GM18499 (cell line): ENCODE results near the gene IQCE.

ENCODE experiments used
- ATAC-seq: cut with Tn5 transposase; IDR thresholded peaks from one replicate; pipeline ENCODE4 v1.9.1; 2021; ENCODE audit warnings: moderate number of reproducible peaks; ENCODE audit not compliant: insufficient read depth, unreplicated experiment

IQCE gene

DNA sequence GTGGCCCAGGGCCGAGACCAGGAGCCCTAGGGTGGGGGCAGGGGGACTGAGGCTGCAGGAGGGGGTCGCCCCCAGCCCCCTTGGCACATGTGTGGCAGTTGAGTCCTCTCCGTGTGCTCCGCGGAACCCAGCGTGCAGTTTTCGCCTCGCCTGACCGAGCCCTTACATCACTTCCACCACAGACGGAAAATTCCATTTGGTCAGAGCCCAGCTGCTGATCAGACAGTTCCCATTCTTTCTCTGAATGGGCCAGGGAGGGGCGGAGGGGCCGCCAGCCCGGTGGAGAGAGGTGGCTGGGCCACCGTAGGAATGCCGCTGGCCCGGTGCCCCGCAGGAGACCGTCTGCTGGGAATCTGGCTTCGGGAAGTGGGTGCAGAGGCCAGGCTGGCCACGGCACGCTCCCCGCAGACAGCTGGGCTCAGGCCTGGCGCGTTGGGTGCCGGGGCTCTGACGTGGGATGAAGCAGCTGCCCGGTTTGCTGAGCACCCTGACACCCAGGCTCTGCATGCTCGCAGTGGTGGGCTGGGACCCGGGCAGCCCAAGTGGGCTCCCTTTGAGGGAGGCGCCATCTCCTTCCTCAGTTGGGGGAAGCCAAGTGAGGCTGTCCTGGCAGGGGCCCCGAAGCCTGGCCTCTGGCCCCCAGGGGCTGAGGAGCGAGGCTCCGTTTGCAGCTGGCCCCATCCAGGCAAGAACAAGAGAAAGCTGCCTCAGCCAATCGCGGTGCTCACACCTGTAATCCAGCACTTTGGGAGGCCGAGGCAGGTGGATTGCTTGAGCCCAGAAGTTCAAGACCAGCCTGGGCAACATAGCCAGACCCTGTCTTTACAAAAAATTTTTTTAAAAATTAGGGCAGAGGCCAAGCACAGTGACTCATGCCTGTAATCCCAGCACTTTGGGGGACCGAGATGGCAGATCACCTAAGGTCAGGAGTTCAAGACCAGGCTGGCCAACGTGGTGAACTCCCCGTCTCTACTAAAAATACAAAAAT, 82.9 kb downstream of the IQCE start:
- ATAC-seq: no peak

DNA sequence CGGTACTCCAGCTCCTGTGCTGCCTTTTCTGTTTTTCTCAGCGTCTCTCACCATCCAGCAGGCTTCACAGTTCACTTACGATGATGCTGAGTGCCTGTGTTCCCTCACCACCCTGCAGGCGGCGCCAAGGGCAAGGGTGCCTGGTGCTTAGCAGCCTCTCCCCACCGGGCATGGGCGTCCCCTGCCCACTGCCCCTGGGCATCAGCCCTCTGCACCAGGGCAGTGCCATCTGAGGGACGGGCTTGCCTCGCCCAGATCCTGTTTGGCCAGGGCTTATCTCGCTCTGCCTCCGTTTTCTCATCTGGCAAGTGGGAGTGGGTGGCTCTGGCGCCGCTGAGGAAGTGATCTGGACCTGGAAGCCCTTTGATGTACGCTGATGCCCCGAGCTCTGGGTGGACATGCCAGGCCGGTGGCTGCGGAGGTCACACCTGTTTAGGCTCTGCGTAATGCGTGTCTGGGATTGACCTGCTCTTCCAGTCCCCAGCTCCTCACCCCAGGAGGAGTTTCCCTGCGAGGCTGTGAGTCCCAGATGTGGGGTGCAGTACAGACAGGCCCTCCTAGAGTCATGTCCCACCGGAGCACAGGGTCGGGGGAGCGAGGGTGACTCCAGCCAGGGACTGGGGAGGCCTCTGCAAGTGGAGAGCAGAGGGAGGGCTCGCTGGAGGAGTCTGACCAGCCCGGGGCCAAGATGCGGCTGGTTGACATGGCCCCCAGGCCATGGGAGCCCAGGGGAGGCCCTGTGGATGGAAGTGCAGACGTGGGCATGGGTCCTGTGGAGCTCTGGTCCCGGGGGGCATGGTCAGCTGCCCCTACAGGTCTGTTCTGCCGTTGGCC, 84.8 kb downstream of the IQCE start:
- ATAC-seq: no peak

- no peak for ATAC-seq
These were observed 85.4 kb downstream of the IQCE start for GRCh38 chr7:2644220-2644561.

GRCh38 chr7:2644562-2645273, 85.9 kb downstream of the IQCE start:
- ATAC-seq: no peak

DNA sequence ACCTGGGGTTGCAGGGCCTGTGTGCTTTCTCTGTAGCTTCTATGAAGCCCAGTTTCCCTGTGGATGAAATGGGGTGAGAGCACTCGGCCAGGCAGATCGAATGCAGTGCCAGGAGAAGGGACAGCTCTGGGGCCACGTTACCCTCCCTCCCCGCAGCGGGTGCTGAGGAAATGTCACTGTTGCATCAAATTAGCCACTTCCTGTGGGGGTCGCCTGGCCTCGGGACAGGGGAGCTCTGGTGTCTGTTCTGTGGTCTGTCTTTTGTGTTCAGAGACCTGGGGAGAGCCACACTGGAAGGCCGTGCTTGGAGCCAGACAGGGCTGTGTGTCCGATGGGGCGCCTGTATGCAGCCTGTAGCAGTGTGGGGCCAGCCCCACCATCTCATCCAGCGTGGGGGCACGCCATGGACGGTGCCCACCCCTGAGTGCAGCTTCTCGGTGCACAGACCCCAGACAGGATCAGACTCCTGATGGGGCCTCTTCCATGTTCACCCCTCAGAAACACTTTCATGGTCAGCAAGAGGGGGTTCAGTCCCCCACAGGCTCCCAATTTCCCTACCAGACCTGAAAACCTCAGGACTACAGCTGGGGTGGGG, 86.6 kb downstream of the IQCE start:
- ATAC-seq: no peak

- ATAC-seq: no peak
These were observed 87.5 kb downstream of the IQCE start for GRCh38 chr7:2646336-2646679.

DNA sequence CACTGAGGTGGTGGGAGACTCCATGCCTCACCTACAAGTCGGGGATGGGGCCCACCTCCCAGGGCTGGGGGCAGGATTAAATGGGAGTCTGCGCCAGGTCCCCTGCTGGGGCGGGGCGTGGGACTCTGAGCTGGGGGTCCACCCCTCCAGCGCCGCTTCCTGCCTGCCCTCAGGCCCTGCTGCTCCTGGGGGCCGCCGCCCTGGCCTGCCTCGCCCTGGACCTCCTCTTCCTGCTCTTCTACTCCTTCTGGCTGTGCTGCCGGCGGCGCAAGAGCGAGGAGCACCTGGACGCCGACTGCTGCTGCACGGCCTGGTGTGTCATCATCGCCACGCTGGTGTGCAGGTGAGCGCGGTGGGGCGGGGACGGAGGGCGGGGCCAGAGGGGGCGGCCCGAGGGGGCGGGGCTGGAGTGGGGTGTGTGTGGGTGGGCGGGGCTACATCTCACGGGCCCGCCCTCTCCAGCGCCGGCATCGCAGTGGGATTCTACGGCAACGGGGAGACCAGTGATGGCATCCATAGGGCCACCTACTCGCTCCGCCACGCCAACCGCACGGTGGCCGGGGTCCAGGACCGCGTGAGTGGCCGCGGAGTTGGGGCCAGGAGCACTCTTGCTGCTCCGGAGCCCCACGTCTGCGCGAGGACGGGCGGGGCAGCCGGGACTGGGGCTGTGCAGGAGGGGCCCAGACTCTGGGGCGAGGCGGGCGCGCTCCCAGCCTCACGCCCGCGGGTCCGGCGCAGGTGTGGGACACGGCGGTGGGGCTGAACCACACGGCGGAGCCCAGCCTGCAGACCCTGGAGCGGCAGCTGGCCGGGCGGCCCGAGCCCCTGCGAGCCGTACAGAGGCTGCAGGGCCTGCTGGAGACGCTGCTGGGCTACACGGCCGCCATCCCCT, 88.1 kb downstream of the IQCE start:
- ATAC-seq: no peak

DNA sequence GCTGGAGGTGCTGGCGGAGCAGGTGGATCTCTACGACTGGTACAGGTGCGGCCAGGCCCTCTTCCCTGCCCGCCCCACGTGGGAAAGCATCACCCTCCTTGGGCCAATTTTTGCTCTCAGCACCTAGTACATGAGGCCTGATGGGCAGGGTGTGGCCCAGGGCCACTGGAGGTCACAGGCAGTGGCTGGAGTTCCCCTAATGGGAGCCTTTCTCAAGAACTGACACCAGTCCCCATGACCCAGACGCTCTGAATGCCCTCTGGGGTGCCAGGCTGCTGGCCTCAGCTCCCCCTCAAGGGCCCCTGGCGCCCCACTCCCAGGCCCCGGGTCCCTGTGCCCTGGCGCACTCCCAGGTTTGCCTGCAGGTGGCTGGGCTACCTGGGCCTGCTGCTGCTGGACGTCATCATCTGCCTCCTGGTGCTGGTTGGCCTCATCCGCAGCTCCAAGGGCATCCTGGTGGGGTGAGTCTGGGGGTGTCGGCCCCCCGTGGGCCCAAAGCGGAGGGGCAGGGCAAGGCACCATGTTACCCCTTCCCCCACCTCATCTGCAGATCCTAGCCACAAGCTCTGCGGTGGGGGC, 88.9 kb downstream of the IQCE start:
- no peak for ATAC-seq

DNA sequence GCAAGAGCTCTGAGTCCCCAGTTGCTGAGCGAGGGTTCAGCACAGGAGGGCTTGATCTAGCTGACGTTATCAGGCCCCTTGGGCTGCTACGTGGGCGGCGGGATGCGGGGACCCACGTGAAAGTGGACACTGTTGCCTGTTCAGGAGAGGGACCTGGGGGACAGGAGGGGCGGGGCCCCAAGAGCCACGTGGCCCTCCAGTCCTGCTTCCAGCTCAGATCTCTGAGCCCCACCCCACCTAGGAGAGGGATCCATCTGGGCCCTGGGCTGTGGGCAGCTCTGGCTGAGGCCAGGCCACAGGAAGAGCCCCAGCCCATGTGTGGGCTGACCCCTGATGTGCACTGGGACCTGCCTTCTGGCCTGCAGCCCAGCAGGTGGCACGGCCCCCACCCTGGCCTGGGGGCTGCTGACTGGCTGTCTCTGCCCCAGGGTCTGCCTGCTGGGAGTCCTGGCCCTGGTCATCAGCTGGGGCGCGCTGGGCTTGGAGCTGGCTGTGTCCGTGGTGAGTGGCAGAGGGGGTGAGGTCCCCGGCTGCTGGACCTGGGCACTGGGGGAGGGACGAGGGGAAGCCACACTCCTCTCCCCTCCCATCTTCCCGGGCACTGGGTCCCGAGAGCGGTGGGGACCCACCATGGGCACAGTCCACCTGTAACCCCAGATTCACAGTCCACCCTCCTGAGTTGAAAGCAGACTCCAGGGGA, 90.5 kb downstream of the IQCE start:
- no peak for ATAC-seq

DNA sequence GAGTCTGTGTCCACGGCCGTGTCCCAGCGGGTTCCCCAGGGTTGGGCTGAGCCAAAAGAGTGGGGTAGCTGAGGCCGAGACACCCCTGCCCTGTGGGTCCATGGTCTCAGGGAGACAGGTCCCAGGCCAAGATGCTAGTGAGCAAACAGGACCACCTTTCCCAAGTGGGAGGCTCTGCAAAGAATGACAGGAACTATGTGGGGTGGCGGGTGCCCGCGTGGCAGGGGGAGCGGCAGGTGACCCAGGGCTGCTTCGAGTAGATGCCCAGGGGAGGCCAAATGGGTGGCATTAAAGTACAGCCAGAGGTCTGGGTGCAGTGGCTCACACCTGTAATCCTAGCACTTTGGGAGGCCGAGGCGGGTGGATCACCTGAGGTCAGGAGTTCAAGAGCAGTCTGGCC, 91.2 kb downstream of the IQCE start:
- ATAC-seq: no peak

DNA sequence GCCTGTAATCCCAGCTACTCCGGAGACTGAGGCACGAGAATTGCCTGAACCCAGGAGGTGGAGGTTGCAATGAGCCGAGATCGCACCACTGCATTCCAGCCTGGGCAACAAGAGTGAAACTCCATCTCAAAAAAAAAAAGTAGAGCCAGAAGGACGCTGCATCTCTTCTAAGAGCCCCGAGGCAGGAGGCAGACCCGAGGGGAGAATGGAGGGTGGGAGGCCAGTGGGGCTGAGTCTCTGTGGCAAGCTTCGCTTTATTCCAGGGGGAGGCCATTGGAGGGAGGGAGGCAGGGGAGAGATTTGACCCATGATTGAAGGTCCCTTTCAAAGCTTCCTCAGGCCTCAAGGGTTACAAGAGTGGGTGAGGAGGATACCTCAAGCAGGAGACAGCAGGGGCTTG, 91.7 kb downstream of the IQCE start:
- no peak for ATAC-seq

- ATAC-seq: no peak
These were observed 92.6 kb downstream of the IQCE start for GRCh38 chr7:2651336-2651735.

DNA sequence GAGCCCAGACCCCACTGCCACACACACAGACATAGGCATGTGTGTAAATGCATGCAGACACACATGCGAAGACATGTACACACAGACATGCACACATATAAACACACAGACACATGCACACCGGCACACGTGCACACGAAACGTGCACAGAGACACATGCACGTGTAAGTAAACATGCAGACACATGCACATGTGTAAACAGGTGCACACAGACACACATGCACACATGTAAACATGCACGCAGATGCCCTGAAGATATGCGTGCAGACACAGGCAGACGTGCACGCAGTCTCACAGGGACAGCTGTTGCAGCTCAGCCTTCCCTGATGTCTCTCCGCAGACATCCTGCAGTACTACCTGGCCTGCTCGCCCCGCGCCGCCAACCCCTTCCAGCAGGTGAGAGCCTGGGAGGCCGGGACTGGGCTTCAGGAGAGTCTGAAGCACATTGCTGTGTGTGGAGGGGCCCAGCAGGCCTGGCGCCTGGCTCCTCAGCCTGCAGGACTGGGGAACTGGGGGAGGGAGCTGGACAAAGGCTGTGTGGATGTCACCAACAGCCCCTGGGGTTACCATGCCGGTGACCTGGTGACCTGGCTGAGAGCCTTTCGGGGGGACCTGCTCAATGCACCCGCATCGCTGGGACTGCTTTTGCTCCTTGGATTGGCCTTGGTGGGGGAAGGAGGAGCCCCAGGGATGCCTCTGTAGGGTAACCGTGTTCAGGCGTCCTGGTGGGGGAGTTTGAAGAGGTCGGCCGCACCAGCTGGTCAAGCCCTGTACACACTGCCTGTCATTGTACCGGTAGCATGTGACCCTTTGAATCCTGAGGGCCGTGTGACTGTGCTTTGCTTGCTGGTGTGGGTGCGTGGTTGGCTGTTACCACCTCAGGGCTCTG, 93.3 kb downstream of the IQCE start:
- no peak for ATAC-seq

- ATAC-seq: no peak
These were observed 93.9 kb downstream of the IQCE start for GRCh38 chr7:2652736-2653060.

GRCh38 chr7:2654059-2654458, 95.3 kb downstream of the IQCE start:
- ATAC-seq: no peak

DNA sequence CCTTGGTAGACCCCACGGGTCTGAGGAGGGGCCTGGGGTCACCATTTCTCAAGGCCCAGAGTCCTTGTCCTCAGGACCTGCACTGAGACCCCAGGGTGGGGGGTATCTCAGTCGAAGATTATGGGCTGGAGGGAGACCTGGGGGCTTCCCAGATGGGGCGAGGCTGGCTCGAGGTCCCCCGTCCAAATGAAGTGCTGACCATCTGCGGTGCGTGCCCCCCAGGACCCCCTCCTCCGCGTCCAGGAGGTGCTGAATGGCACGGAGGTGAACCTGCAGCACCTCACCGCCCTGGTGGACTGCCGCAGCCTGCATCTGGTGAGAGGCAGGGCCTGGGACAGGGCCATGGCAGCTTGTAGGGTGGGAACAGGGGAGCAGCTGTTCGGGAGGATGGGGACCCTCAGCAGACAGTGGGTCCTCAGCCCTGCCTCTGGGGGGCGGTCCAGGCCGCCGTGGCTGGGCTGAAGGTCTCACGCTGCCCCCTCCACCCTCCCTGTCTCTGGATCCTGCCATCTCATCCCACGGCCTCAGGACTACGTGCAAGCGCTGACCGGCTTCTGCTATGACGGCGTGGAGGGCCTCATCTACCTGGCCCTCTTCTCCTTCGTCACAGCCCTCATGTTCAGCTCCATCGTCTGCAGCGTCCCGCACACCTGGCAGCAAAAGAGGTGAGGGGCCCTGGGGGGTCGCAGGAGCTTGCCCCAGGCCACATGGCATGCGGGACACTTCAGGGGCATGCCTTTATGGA, 97.3 kb downstream of the IQCE start:
- no peak for ATAC-seq

DNA sequence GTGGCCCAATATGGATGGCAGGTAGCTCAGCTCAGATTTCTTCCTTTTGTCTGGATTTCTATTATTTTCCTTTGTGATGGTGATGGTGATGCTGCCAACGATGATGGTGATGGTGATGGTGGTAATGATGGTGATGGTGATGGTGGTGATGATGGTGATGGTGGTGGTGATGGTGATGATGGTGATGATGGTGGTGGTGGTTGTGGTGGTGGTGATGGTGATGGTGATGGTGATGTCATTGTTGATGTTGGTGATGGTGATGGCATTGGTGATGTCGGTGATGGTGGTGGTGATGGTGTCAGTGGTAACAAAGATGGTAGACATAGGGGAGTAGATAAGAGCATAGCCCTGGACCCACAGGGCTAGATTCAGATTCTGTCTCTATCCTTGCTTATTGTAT, 98.4 kb downstream of the IQCE start:
- no peak for ATAC-seq
